HCT116 (cell line): ENCODE measurements around the gene MORN1. TPM values are rescaled to one million over a fixed set of nuclear protein-coding genes. Genes with fewer than 3 reads are reported as not detected.

Source experiments
- ATAC-seq: fragments of 200-7000 bp; cut with Tn5 transposase; 2 replicates; pipeline ENCODE4 v1.9.1; 2020; ENCODE audit warnings: mild to moderate bottlenecking, moderate library complexity
- BruUV-seq: library from RNA; stranded (reverse); fragments of 400-500 nt; replicated peaks from 2 replicates; lab custom pipeline; 2021; lab: Mats Ljungman, UMichigan
- CTCF ChIA-PET: fragments of 300-600 bp; sonication (Branson Sonifier 250); formaldehyde crosslinking; loops from one replicate; lab custom pipeline; 2021; ENCODE audit warnings: antibody characterized with exemption; lab: Charles Lee
- POLR2A ChIA-PET: fragments of 300-600, 350-600 bp; sonication (Branson Sonifier 250); formaldehyde crosslinking; loops from one replicate; lab custom pipeline; 2021; ENCODE audit warnings: antibody characterized with exemption; lab: Charles Lee
- RAD21 ChIA-PET, 2 experiments: fragments of 300-600 bp; sonication (Branson Sonifier 250); formaldehyde crosslinking; loops; one replicate each; lab custom pipeline; 2023; ENCODE audit warnings: low total read pairs in 2 of 2; ENCODE audit not compliant: uncharacterized antibody in 2 of 2, unreplicated experiment in 2 of 2, low non-redundant PET in 1 of 2; lab: Charles Lee
- DNase-seq: peaks from one replicate; pipeline ENCODE4 v3.0.0-alpha.2; 2010; ENCODE audit warnings: low read depth, low spot score
- H2AFZ ChIP-seq: fragments of 200-600 bp; shearing (Covaris generic), sonication (generic); 2 replicates; pipeline ENCODE4 v1.6.1; 2017; ENCODE audit warnings: low read depth, mixed run types, mixed read lengths, antibody characterized with exemption, low read length; ENCODE audit not compliant: poor library complexity, severe bottlenecking
- H3K27ac ChIP-seq: 2 replicates; pipeline ENCODE4 v1.5.1; 2012; ENCODE audit warnings: low read depth, low read length
- H3K27me3 ChIP-seq: fragments of 200-600 bp; sonication (generic); 2 replicates; pipeline ENCODE4 v1.6.1; 2016; ENCODE audit warnings: mixed run types, low read length, mixed read lengths; ENCODE audit not compliant: insufficient read depth
- H3K36me3 ChIP-seq, 2 experiments: fragments of 200-500 bp in 1 of 2; fragments of 200-600 bp in 1 of 2; sonication (Bioruptor generic) in 1 of 2; sonication (generic) in 1 of 2; 2 replicates each; pipeline versions ENCODE4 v1.5.1 to v1.6.1; 2014 to 2016; ENCODE audit warnings: low read length in 2 of 2, inconsistent platforms in 1 of 2, mixed read lengths in 1 of 2, mixed run types in 1 of 2; ENCODE audit not compliant: insufficient read depth in 2 of 2, control insufficient read depth in 1 of 2
- H3K4me1 ChIP-seq, 2 experiments: fragments of 200-600 bp in 1 of 2; sonication (generic) in 1 of 2; 2 replicates each; pipeline versions ENCODE4 v1.5.1 to v1.6.1; 2012 to 2017; ENCODE audit warnings: low read length in 2 of 2, inconsistent platforms in 1 of 2, mild to moderate bottlenecking in 1 of 2, mixed read lengths in 1 of 2, mixed run types in 1 of 2, moderate library complexity in 1 of 2; ENCODE audit not compliant: insufficient read depth in 2 of 2, control insufficient read depth in 1 of 2
- H3K4me2 ChIP-seq: fragments of 200-600 bp; sonication (generic); 2 replicates; pipeline ENCODE4 v1.6.1; 2017; ENCODE audit warnings: mixed run types, low read length, mixed read lengths
- H3K4me3 ChIP-seq, 2 experiments: fragments of 200-600 bp in 1 of 2; sonication (generic) in 1 of 2; replicated peaks in 1 of 2; 2 replicates each; pipeline ENCODE4 v1.5.1; 2011 to 2016; ENCODE audit warnings: low read length in 2 of 2, control low read depth in 1 of 2, low read depth in 1 of 2, mild to moderate bottlenecking in 1 of 2, mixed read lengths in 1 of 2, mixed run types in 1 of 2
- H3K79me2 ChIP-seq: fragments of 200-600 bp; sonication (generic); 2 replicates; pipeline ENCODE4 v1.6.1; 2017; ENCODE audit warnings: mild to moderate bottlenecking, mixed run types, low read length, moderate library complexity, mixed read lengths; ENCODE audit not compliant: insufficient read depth
- H3K9ac ChIP-seq: fragments of 200-600 bp; sonication (generic); 2 replicates; pipeline ENCODE4 v1.6.1; 2016; ENCODE audit warnings: low read length, mixed read lengths
- H3K9me2 ChIP-seq: fragments of 200-600 bp; sonication (generic), shearing (Covaris generic); 2 replicates; pipeline ENCODE4 v1.6.1; 2017; ENCODE audit warnings: mixed run types, mild to moderate bottlenecking, moderate library complexity; ENCODE audit not compliant: insufficient read depth
- H3K9me3 ChIP-seq, 2 experiments: fragments of 200-500 bp in 1 of 2; fragments of 200-600 bp in 1 of 2; sonication (Bioruptor generic) in 1 of 2; sonication (generic) in 1 of 2; 2 replicates each; pipeline ENCODE4 v1.6.1; 2014 to 2017; ENCODE audit warnings: low read length in 2 of 2, mixed read lengths in 2 of 2, inconsistent platforms in 1 of 2, low read depth in 1 of 2, mild to moderate bottlenecking in 1 of 2, mixed run types in 1 of 2, moderate library complexity in 1 of 2; ENCODE audit not compliant: control insufficient read depth in 1 of 2, insufficient read depth in 1 of 2
- H4K20me1 ChIP-seq: fragments of 200-600 bp; sonication (generic), shearing (Covaris generic); 2 replicates; pipeline ENCODE4 v1.6.1; 2017; ENCODE audit warnings: mixed run types, mild to moderate bottlenecking, moderate library complexity; ENCODE audit not compliant: insufficient read depth
- ELF1 ChIP-seq: IDR thresholded peaks from 2 replicates; pipeline ENCODE4 v1.6.1; 2012; ENCODE audit warnings: low read depth, borderline replicate concordance
- EZH2phosphoT487 ChIP-seq: fragments of 200-600 bp; IDR thresholded peaks from 2 replicates; pipeline ENCODE4 v1.6.1; 2018; ENCODE audit warnings: antibody characterized with exemption, borderline replicate concordance
- FOSL1 ChIP-seq: IDR thresholded peaks from 2 replicates; pipeline ENCODE4 v1.6.1; 2012; ENCODE audit warnings: low read depth
- RAD21 ChIP-seq: IDR thresholded peaks from 2 replicates; pipeline ENCODE4 v1.6.1; 2012; ENCODE audit warnings: low read depth, mild to moderate bottlenecking
- SP1 ChIP-seq: IDR thresholded peaks from 2 replicates; pipeline ENCODE4 v1.6.1; 2012; ENCODE audit warnings: low read depth
- YY1 ChIP-seq: IDR thresholded peaks from 2 replicates; pipeline ENCODE4 v1.6.1; 2011; ENCODE audit warnings: low read length, low read depth, moderate library complexity, mild to moderate bottlenecking; ENCODE audit not compliant: insufficient replicate concordance; ENCODE audit errors: extremely low read depth
- ZFX ChIP-seq: fragments of 450-650 bp; IDR thresholded peaks from 2 replicates; pipeline ENCODE4 v1.6.1; 2017
- ZNF274 ChIP-seq: fragments of 200-500 bp; sonication (Bioruptor generic); IDR thresholded peaks from 2 replicates; pipeline ENCODE4 v1.6.1; 2014; ENCODE audit warnings: mild to moderate bottlenecking, low read depth, low read length, inconsistent platforms
- intact Hi-C: fragments of 100-400 bp; cut with micrococcal nuclease; formaldehyde crosslinking; loops from 2 replicates; pipeline ENCODE4 v1.10.0; 2022
- total RNA-seq: library from RNA; stranded (reverse); gene quantifications from one replicate; pipeline ENCODE4 v1.2.1, GENCODE V29; 2021; ENCODE audit not compliant: unreplicated experiment
- TF ChIP-seq, protein P1 (sequence below): IDR thresholded peaks from 2 replicates; pipeline ENCODE4 v1.6.1; 2012
- TF ChIP-seq, protein P2 (sequence below): IDR thresholded peaks from 2 replicates; pipeline ENCODE4 v1.6.1; 2011; ENCODE audit warnings: mild to moderate bottlenecking, low read length, moderate library complexity; ENCODE audit not compliant: insufficient replicate concordance; ENCODE audit errors: extremely low read depth

Gene MORN1
- total RNA-seq, 1 experiment from 2014 or later: 21.4 TPM

DNA sequence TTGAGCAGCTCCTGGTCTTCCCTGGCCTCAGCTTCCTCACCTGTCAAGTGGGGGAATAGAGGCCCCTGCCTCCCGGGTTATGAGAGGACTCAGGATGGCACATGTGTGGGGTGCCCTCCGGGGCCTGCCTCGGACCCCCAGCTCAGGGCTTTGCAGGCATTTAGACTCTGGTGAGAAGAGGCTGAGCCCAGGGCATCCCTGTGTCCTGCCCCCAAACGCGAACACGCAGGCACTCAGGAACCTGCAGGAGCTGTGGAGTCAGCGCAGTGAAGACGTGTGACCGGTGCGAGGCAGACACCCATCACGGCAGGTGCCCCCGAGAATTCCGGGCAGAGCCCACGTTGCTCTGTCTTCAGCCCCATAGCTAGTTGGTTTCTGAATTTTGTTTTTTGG lies 26.5 kb upstream of the MORN1 start:
- POLR2A ChIA-PET: no interaction called here
- CTCF ChIA-PET: interaction anchor here (0.6 kb wide), 1 partner anchor 130 kb away, joined by 3 read pairs; no protein-coding TSS in a partner anchor
- H3K27me3 ChIP-seq: no peaks in the 10 kb centered on the region
- BruUV-seq: no TSS peak
- DNase-seq: no peak
- no peak overlapping the region for H3K27ac ChIP-seq
- H3K4me3 ChIP-seq: no peak overlapping the region
- H4K20me1 ChIP-seq: no peaks in the 10 kb centered on the region
- no peak overlapping the region for H3K9ac ChIP-seq
- H2AFZ ChIP-seq: no peak overlapping the region
- no peak for ATAC-seq
- TF ChIP-seq ELF1: no peak
- TF ChIP-seq FOSL1: no peak
- TF ChIP-seq EZH2phosphoT487: no peak
- no peak for TF ChIP-seq ZFX
- no peak for TF ChIP-seq RAD21
- no peak for TF ChIP-seq ZNF274
- TF ChIP-seq, protein P1, sequence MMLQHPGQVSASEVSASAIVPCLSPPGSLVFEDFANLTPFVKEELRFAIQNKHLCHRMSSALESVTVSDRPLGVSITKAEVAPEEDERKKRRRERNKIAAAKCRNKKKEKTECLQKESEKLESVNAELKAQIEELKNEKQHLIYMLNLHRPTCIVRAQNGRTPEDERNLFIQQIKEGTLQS: no peak
- TF ChIP-seq SP1: no peak
- TF ChIP-seq, protein P2, sequence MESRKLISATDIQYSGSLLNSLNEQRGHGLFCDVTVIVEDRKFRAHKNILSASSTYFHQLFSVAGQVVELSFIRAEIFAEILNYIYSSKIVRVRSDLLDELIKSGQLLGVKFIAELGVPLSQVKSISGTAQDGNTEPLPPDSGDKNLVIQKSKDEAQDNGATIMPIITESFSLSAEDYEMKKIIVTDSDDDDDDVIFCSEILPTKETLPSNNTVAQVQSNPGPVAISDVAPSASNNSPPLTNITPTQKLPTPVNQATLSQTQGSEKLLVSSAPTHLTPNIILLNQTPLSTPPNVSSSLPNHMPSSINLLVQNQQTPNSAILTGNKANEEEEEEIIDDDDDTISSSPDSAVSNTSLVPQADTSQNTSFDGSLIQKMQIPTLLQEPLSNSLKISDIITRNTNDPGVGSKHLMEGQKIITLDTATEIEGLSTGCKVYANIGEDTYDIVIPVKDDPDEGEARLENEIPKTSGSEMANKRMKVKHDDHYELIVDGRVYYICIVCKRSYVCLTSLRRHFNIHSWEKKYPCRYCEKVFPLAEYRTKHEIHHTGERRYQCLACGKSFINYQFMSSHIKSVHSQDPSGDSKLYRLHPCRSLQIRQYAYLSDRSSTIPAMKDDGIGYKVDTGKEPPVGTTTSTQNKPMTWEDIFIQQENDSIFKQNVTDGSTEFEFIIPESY: no peak
- no peak for TF ChIP-seq YY1
- no peaks in the 10 kb centered on the region for H3K9me2 ChIP-seq
- RAD21 ChIA-PET: no interaction called here
- H3K79me2 ChIP-seq: peaks cover 6% of the 10 kb centered on the region; the same call in 1 of the 2 replicates
- intact Hi-C loops: no loop called here
- no peaks in the 10 kb centered on the region for H3K36me3 ChIP-seq
- H3K4me1 ChIP-seq: peaks cover 10 to 28% of the 10 kb centered on the region in 2 experiments; a peak in 3 of 4 replicates
- no peak overlapping the region for H3K4me2 ChIP-seq
- no peaks in the 10 kb centered on the region for H3K9me3 ChIP-seq
